HCEC 1CT (cell line): ENCODE measurements around the gene PSD2.

Source experiments
- DNase-seq: peaks from one replicate; pipeline ENCODE4 v3.0.0-alpha.2; 2017

Gene PSD2

DNA sequence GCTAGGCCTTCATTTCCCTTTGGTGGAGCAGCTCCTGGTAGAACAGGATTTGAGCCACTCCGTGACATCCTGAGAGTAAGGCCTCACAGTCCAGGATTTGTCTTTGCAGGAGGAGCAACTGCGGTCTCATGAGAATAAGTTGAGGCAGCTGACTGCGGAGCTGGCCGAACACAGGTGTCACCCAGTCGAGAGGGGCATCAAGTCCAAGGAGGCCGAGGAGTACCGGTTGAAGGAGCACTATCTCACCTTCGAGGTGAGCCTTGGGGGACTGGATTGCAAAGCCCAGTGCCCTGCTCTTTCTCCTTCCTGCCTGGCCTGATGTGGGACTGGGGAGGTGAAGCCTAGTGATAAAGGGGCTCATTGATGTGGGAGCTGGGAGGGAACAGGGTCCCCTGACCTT lies 44.3 kb downstream of the PSD2 start:
- DNase-seq, result no peak

DNA sequence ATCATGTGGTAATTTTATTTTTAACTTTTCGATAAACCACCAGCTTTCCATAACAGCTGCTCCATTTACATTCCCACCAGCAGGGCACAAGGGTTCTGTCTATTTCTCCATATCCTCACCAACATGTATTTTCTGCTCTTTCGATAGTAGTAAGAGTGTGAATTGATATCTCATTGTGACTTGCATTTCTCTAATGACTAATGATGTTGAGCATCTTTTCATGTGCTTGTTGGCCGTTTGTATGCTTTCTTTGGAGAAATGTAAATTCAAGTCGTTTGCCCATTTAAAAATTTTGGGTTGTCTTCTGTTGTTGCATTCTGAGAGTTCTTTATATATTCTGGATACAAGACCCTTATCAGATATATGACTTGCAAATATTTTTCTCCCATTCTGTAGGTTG lies 45.9 kb downstream of the PSD2 start:
- DNase-seq, result no peak

DNA sequence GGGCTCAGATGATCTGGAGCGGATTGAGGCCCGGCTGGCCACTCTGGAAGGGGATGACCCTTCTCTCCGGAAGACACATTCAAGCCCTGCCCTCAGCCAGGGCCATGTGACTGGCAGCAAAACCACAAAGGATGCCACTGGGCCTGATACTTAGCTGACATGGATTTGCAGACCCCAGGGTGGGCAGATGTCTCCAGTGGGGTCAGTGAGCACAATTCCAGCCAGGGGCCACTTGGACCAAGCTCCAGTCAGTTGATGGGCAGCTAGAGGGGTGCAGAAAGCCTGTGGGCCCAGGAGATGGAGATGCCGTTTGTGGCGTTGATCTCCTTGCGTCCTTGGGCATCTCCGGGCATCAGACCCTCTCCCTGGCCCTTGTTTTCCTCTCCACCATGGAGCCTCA lies 46.7 kb downstream of the PSD2 start:
- DNase-seq, result no peak

DNA sequence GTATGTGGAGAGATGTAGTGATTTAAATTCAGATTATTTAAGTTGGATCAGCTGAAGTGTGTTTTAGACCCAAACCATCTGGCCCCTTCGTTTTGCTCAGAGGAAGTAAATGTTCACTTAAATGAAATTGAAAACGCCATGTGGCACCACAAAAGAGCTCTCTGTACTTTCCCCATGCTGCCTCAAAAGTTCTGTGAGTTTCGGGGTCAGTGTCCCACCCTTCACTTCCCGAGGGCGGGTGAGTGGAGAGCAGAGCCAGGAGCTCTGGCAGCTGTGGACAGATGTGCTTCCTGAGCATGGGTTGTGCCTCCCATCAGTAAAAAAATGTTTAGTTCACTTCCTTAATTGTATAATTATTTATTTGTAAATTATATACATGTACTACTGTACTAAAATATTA lies 48.4 kb downstream of the PSD2 start:
- DNase-seq, result no peak

DNA sequence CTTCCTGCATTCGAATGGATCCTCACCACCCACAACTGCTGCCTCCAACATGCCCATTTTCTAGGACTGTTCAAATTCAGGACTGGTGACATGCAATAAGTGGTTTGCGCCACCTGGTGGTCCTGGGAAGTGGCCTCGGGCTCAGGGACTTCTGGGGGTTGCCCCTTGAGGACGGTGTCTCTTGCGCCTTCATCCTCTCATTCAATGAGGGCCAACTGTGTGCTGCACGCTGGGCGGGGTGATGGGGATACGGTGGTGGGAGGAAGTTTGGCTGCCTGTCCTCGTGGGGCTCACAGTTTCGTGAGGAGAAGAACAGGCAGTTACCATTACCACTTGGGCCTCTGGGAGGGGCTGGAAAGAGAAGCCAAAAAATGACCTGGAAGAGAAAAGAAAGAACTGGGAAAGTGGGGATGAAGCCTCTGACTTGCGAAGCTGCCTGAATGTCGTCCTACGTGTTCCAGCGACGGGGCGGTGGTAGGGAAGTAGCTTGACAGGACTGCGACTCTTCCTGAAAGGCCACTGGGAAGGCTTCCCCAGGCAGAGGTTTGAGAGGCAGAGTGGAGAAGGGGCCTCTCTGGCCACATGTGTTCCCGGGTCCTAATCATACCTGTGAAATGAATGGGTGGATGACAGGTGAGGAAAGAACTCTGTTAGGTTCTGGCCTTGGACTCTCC lies 49.0 kb downstream of the PSD2 start:
- DNase-seq, result peak; percentile 55

DNA sequence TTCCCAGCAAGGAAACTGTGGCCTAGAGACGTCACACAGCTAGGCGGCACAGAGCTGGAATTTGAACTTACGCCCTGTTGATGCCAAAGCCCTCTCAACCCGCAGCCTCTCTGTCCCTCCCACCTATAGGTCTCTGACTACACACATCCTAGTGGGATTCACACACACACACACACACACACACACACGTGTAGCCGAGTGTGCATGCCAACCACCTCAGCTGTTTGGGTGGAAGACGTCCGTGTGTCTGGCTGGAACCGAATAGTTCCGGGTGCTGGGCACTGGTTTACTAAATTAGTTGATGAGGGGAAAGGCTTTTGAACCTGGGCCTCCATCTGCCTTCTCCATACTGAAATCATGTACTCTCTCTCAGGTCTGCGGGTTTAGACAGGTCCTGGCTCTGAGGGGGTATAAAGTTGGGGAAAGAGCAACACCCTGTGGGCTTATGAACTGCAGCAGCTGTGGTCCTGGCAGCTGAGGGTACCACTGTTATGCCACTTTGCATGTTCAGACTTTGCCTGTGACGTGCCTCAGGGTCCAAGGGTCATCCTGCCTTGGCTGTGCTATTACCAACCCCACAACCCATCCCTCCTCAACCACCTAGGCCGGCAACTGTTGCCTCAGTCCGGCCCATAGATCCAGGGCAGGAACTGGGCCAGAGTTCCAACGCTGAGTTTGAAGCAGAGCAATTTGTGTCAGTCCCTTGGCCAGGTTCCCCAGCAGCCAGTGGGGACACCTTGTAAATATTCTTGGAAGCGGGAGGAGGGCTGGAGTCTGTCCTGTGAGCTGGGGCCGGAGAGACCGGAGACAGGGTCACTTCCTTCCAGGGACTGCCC lies 50.5 kb downstream of the PSD2 start:
- no peak for DNase-seq

DNA sequence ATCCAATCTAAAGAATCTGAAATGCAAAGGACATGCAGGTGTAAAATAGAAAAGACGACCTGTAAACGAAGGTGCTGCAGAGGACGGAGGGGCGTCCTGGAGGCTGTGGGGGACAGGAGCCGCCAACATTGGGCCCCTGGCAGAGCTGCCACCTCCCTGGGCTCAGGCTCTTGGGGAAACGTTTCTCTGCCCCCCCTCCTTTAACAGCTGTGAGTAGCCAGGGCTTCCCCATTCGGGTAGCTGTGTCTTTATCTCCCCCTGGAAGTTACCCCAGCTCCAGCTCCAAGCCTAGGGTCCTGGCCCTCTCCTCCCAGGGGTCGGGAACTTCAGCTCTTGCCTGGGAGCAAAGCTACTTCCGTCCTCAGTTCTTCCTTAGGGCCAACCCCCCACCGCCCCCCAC lies 51.5 kb downstream of the PSD2 start:
- no peak for DNase-seq

DNA sequence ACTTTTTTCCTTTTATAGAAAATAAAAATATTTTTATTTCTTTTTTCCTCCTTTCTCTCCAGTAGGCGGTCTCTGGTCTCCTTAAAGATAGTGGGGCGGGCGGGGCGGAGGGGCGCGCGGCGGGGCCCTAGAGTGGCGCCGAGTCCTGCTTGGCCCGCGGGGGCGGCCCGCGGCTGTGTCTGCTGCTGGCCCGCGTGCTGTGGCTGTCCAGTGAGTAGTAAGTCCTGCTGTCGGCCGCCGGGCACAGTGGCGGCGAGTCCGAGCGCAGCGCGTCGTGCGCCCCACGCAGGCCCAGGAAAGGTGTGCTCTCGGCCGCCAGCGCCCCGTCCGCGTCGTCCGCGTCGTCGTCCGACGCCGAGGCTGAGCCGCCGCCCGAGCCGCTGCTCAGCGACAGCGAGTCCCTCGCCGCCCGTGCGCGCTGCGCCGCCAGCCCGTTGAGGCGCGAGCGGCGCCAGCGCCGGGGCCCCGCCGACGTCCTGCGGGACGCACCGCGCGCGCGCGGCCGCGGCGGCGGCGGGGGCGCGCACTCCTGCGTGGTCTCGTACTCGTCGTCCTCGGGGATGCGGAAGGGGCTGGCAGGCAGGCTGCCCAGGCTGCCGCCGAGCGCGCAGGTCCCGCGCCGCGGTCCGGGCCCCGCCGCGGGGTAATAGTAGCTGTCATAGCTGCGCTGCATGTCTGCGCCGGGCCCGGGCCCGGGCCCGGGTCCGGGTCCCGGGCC lies 52.3 kb downstream of the PSD2 start:
- DNase-seq, result no peak

DNA sequence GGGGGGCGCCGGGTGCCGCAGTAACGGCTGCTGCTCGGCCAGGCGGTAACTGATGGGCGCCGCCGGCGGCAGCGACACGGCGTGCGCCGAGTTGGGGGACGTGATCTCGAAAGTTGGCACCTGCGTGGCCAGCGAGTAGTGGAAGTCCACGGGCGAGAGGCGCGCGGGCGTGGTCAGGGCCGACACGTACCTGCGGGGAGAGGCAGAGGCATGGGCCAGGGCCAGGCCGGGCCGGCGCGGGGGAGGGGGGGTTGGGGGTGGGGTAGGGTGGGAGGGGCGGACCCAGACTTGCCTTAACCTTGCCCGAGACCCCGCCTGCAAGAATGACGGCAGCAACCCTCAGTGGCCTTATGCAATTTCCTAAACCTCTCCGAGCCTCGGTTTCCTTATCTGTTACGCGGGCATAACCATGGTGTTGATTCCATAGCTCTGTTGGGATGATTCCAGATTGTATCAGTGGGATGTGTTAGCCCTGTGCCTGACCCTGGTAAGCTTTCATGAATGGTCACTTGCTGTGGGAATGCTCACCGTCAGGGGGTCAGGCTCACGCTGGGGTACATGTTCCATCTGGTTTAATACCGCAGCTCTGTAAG lies 53.0 kb downstream of the PSD2 start:
- DNase-seq, result no peak

DNA sequence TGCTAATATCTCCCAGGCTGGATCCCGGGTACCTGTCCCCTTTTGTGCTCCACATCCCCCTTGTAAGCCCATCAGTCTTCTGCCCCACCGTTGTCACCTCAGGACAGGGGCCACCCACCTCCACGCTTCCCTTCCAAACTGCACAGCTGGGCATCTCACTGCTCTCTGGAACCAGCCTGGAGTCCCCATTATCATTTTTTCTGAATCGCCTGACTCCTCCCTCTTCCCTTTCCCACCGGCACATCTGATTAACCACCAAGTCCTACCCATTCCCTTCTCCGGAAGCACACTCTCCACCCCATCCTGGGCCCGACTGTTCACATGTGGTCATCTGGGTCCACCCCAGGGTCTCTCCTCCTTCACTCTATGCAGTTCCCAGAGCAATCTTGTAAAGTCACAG lies 53.9 kb downstream of the PSD2 start:
- DNase-seq, result no peak

DNA sequence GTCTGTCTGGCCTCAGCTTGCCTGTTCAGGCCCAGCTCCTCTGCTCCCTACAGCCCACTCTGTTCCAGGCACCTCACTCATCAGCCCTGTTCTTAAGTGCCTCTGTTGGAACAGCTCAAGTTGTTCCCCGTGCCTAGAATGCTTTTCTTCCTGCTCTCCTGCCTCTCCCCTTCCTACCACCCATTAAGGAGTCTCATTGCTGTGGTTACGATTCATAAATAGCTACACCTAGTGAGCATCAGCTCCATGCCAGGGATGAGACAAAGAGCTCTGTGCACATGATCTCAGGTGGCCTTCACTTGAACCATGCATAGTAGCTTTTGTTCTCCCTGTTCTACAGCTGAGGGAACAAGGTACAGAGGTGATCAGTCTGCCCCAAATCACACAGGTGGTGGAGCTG lies 54.3 kb downstream of the PSD2 start:
- no peak for DNase-seq

DNA sequence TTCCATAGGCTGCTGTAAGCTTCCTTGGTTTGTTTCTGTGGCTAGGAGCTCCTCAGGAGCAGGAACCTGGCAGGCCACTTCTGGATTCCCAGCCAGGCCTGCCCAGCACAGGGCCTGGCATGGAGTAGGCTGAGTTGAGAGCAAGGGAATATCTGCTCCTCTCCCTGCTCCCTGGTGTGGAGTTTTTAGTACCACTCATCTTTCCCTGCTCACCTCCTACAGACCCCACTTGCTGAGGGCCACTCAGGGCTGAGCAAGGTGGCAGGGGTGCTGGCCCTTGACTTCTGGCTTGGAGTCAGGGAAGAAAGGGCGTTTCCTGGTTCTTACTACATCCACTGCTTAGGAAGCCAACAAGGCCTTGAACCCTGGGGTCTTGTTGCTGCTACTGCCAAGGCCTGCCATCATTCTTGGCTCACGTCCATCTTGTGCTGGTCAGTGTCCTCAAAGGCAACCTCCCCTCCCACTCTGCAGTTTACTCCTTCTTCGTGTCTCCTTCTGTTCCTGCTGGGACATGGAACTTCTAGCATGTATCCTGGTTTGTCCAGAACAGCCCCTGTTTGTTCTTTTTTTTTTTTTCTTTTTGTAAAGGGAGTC lies 54.9 kb downstream of the PSD2 start:
- no peak for DNase-seq

DNA sequence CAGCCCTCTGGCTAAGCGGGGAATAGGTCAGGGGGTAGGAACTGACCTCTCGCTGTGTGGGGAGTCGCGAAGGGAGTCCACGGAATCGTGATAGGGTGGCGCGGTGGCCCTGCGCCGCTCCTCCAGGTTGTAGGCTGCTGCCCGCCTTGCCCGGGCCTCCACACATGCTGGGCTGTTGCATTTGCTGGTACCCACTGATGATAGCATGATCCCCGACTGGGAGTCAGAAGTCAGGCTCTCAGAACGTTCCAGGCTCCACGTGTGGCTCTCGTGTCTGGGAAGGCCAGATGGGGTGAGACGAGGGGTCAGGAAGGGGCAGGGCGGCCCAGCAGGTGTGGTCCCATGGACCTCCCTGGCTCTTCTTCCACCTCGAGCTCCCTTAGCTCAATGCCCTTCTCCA lies 56.0 kb downstream of the PSD2 start:
- no peak for DNase-seq

DNA sequence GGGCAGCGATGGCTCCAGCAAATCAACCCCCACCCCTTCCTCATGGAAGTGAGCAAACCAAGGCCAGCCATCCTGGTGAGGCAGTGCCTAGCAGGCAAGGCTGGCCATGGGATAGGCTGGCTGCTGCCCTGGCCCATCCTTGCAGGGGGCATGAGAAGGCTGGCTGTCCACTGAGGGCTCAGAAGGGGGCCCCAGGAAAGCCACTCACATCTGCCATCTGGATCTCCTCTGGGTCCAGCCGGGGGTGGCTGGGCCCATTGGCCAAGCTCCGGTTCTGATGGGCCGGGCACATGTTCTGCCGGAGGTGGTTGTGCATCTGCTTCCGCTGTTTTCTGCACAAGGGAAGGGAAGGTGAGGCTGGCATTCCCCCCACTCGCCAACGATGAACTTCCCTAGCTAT lies 57.1 kb downstream of the PSD2 start:
- DNase-seq, result no peak

DNA sequence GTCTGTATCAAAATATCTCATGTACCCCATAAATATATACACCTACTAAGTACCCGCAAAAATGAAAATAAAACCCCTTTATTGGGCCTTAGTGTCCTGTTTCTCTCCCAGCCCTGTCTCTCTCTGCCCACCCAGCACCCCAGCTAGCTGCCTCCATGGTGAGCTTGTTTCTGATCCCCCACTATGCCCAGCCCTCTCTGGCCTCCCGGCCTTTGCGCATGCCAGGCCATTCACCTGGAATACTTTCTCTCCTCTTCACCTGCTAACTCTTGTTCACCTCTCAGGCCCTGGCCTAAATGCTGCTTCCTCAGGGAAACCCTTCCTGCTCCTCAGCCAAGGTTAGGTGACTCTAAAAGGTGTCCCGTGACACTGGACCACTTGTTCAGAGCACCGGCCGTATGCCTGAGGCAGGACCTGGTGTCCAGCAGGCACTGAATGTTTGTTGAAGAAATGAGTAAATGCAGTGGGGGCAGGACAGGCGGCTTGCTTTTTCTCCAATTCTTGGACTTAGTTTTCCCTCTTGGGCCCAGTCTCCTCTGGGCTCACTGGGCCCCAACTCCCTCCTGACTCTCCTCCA lies 58.5 kb downstream of the PSD2 start:
- no peak for DNase-seq

DNA sequence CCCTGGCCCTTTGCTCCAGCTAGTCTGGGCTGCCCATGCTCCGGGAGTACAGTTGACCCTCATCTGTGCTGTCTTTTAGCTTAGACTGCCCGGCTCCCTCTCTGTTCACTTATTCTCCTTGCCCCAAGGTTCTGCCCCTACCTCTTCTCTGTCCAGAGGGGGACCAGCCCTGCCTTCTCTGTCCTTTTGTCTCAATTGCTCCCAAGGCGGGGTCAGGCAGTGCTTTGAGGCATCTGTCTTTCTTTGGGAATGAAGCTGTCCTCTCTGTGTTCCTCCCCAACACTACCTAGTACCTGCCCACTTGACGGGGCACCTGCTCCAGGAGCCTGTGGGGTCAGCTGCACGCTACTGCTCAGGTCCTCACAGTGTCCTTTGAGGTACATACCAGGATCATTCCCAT lies 59.3 kb downstream of the PSD2 start:
- DNase-seq, result no peak

DNA sequence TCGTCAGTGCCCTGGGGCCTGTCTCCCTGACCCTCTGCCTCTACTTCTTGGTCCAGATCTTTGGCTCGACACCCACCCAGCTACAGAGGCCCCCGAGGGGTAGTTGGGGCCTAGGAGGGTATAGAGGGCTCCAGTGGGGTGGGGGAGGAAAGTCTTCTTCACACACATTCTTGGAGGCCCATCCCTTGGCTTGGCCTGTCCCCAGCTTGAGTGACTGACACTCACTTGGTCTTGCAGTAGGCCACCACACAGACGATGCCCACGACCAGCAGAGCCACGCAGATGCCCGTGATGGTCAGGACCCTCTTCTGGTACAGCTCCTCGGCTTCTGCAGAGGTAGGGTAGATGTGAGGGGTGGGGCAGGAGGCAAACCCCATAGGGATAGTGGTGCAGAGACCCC lies 59.8 kb downstream of the PSD2 start:
- DNase-seq, result no peak

DNA sequence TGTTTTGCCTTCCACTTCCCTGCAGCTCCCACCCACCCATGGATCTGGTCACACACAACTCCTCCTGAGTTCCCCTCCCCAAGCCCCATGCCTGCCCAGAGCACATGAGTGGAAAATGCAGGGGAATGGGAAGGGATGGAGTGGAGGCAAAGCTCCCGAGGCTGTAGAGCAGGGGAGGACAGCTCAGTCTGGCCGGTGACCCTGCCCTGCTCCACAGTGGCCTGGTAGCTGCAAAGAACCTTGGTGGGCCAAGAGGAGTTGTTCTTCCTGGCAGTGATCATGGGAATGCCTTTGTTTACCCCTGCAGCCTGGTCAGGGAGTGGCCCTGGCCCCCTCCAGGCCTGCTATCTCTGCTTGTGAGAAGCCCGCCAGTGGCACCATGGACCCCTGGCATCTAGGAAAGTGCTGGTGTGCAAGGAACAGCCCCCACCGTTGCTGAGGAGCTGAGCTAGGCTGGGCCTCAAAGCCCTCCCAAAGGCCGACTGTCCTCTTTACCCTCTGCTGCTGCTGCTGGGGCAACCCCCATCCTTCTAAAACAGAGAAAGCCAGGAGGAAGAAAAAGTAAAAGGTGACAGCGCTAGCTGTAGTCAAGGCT lies 60.4 kb downstream of the PSD2 start:
- no peak for DNase-seq

DNA sequence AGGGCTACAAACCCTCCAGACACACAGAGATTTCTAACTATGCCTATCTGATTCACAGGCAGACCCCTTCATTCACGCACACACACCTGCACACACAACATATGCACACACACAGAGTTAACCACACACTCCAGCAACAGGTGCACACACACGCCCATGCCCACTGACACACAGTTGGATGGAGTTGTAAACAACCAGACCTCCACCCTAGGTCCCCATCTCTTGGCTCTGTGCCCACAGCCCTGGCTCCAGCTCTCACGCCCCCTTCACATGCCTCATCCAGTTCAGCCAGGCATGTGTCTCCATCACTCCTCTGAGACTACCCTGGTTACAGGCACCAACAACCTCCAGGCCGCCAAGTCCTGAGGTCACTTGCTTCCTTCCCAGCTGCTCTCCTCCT lies 61.1 kb downstream of the PSD2 start:
- DNase-seq, result no peak

DNA sequence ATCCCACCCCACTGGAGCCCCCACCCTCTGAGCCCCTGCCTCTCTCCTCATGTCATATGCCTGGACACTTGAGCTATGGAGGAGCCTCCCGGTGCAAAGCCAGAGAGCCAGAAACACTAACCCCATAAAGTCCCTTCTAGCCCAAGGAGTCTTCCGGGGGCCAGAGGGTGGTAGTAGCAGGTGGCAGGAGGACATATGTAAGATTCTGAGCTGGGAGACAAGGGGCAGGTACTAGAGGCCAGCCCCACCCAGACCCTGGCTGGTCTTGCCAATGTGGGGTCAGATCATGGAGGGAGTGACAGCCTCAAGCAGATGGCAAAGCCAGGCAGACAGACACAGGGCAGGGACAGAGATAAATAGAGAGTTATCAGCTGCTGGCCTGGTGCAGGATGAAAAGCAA lies 63.4 kb downstream of the PSD2 start:
- DNase-seq, result no peak

DNA sequence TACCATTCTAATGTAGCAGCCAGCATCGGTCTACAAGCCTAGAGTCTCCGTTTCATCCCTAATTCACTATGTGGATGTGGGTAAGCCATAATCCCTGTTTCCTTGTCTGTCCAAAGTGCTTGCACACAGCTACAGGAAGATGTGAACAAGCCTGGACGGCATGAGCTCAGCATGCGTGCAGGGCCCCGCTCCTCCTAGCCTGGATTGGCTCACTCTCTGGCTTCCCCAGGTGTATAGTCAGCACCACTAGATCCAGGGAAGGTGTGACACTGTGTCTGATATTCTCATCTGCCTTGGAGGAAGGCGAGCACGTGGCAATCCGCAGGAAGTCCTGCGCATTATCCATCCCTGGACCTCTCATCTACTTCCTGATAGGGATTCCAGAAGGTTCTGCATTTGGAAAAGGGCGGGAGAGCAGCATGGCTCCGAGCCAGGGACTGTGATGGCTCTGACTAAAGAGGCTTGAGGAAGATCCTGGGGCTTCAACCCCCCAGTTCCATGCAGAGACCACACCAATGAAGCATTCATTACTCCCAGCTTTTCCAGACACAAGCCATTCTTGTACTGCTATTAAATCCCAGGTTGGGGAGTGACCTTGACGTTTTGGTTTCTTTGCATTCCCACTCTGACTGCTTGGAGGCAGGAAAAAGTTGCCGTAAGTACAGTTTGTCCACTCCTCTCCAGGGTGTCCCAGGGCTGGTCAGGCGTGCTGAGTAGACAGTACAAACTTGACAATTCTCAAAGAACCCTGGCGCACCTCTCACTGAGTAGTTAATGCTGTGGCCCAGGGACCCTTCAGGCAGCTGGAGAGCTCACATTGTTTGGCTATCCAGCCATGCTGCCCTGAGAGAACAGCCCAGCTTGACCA lies 65.6 kb downstream of the PSD2 start:
- no peak for DNase-seq

DNA sequence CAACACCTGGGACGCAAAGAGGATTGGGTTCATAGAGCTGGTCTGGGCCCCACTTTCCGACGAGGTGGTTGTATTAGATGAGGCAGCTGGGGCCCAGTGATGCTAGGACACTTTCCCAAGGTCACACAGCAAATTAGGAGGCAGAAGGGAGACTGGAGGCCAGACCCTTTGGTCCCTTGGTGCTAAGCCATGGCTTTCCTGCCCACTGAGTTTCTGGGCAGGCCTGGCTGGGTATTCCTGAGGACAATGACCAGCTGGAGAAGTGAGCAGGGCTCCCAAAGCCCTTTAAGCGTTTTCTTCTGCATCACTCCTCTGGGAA lies 66.2 kb downstream of the PSD2 start:
- DNase-seq, result no peak
